ENCODE data around the gene UNCX.

DNA sequence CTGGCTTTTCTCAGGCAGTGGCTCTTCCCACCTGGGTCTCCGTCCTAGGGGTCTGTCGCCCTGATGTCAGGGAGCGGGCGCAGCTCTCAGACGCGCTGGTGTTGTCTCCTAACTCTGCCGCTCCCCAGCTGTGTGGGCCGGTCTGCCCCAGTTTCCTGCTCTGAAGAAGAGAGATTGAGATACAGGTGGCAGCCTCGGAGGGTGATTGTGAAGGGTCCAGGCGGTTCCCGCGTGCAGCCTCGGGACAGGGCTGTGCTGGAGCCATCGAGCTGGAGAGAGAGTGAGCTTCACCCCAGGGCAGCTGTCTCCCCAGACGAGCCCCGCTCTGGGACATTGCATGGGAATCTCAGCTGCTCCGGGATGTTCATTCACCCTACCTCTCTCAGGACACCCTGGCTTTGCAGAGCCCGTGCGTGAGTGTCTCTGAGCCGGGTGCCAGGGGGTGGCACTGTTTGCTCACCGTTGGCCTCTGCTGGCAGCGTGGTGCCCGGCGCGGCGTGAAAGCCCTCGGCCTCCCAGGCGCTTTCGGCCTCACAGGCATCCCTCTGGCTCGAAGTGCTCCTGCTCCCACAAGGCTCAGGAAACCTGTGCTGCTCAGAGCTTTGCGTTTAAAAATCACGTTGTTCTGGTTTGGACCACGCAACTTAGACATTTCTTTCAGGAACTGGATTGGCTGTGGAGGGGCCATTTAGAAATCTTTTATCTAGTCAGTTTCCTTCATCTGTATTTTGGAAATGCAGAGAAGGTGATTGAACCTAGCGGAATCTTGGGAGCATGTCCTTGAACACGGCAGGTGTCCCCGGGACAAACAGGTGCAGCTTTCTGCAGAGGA lies 38.9 kb upstream of the UNCX start:
- peak; percentile 7 for TF ChIP-seq POLR2AphosphoS5 (IDR thresholded peaks at IDR 0.05)
- TF ChIP-seq POLR2A (IDR thresholded peaks at IDR 0.05): no peak
- TF ChIP-seq, protein P1, sequence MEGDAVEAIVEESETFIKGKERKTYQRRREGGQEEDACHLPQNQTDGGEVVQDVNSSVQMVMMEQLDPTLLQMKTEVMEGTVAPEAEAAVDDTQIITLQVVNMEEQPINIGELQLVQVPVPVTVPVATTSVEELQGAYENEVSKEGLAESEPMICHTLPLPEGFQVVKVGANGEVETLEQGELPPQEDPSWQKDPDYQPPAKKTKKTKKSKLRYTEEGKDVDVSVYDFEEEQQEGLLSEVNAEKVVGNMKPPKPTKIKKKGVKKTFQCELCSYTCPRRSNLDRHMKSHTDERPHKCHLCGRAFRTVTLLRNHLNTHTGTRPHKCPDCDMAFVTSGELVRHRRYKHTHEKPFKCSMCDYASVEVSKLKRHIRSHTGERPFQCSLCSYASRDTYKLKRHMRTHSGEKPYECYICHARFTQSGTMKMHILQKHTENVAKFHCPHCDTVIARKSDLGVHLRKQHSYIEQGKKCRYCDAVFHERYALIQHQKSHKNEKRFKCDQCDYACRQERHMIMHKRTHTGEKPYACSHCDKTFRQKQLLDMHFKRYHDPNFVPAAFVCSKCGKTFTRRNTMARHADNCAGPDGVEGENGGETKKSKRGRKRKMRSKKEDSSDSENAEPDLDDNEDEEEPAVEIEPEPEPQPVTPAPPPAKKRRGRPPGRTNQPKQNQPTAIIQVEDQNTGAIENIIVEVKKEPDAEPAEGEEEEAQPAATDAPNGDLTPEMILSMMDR (IDR thresholded peaks at IDR 0.05): peak in 3 of 4 experiments; percentile 52 to 75 (median 68)
